RWPE1 (cell line): ENCODE measurements around the gene PEX12.

Experiments
- CTCF ChIA-PET: fragments of 350-600 bp; sonication (Branson Sonifier 250); formaldehyde crosslinking; extraction: SDS; loops from one replicate; lab custom pipeline; 2021; lab: Yijun Ruan, JAX
- POLR2A ChIA-PET: fragments of 400-600 bp; formaldehyde crosslinking; extraction: SDS; loops from one replicate; lab custom pipeline; 2020; ENCODE audit warnings: antibody characterized with exemption; ENCODE audit not compliant: low non-redundant PET; lab: Yijun Ruan, JAX
- DNase-seq: peaks from one replicate; pipeline ENCODE4 v3.0.0; 2012; ENCODE audit warnings: low spot score
- H3K27ac ChIP-seq: fragments of 450-650 bp; 2 replicates; pipeline ENCODE4 v1.5.1; 2017
- CTCF ChIP-seq: fragments of 450-650 bp; conservative IDR thresholded peaks from 2 replicates; pipeline ENCODE4 v1.5.1; 2017; ENCODE audit warnings: low read depth, mild to moderate bottlenecking

The PEX12 gene

GRCh38 chr17:35555691-35556090 is 22.7 kb downstream of the PEX12 start:
- no peak for TF ChIP-seq CTCF
- ChIA-PET CTCF (interaction anchor here (1.3 kb wide), 1 partner anchor 192 kb away, joined by 5 read pairs; no protein-coding TSS in a partner anchor), POLR2A (interaction anchor here (0.7 kb wide), 1 partner anchor 424 kb away, joined by 4 read pairs; no protein-coding TSS in a partner anchor)
- no peak overlapping the region for H3K27ac ChIP-seq
- DNase-seq = no peak

GRCh38 chr17:35554668-35555067 is 23.7 kb downstream of the PEX12 start:
- H3K27ac ChIP-seq = no peak overlapping the region
- CTCF ChIA-PET = interaction anchor here (0.6 to 0.8 kb wide), 3 partner anchors 16 to 1231 kb away, joined by 3 read pairs; no protein-coding TSS in a partner anchor
- DNase-seq = no peak
- TF ChIP-seq CTCF = no peak
- POLR2A ChIA-PET = interaction anchor here (0.6 kb wide), 1 partner anchor 67 kb away, joined by 4 read pairs; no protein-coding TSS in a partner anchor

- H3K27ac ChIP-seq = no peak overlapping the region
- DNase-seq = no peak
- no peak for TF ChIP-seq CTCF
- ChIA-PET CTCF (interaction anchor here (0.6 kb wide), 2 partner anchors 15 to 18 kb away, joined by 3 read pairs; no protein-coding TSS in a partner anchor), POLR2A (no interaction called here)
Measured at GRCh38 chr17:35553310-35553709, 25.1 kb downstream of the PEX12 start.

- ChIA-PET CTCF (no interaction called here), POLR2A (no interaction called here)
- no peak overlapping the region for H3K27ac ChIP-seq
- DNase-seq = no peak
- TF ChIP-seq CTCF = no peak
Measured at GRCh38 chr17:35548978-35549377, 29.4 kb downstream of the PEX12 start.

GRCh38 chr17:35548208-35548810 is 30.1 kb downstream of the PEX12 start:
- no peak for TF ChIP-seq CTCF
- CTCF ChIA-PET = no interaction called here
- no peak overlapping the region for H3K27ac ChIP-seq
- POLR2A ChIA-PET = no interaction called here
- DNase-seq = no peak

GRCh38 chr17:35546487-35546886 is 31.9 kb downstream of the PEX12 start:
- no peak overlapping the region for H3K27ac ChIP-seq

More at GRCh38 chr17:35546487-35546886, 31.9 kb downstream of the PEX12 start:
- TF ChIP-seq CTCF = no peak
- no peak for DNase-seq
- ChIA-PET POLR2A (no interaction called here), CTCF (no interaction called here)
